Small intestine (tissue), 7 donors: Measurements from ENCODE around the gene TSBP1. TPM values are rescaled to one million over a fixed set of nuclear protein-coding genes. Genes with fewer than 3 reads are reported as not detected.

ENCODE experiments used
- DNase-seq, 2 donors: peaks; one replicate each; pipeline versions ENCODE4 v3.0.0 to v3.0.0-alpha.2; 2013
- FAIRE-seq: peaks from 2 replicates; lab custom pipeline; 2012; peaks lifted over from hg19 to GRCh38; lab: Jason Lieb, UNC
- H3K27ac ChIP-seq, 3 donors: one replicate each; pipeline ENCODE4 v1.5.1; 2013; ENCODE audit warnings: low read length in 2 of 3, mild to moderate bottlenecking in 2 of 3, control low read depth in 1 of 3, inconsistent platforms in 1 of 3, low read depth in 1 of 3, moderate library complexity in 1 of 3
- H3K27me3 ChIP-seq, 3 donors: one replicate each; pipeline ENCODE4 v1.6.1; 2013; ENCODE audit warnings: low read length in 3 of 3, inconsistent platforms in 1 of 3; ENCODE audit not compliant: control insufficient read depth in 3 of 3, insufficient read depth in 3 of 3
- H3K36me3 ChIP-seq, 3 donors: one replicate each; pipeline ENCODE4 v1.6.1; 2013; ENCODE audit warnings: low read length in 3 of 3, inconsistent platforms in 1 of 3, low read depth in 1 of 3, mild to moderate bottlenecking in 1 of 3, moderate library complexity in 1 of 3; ENCODE audit not compliant: control insufficient read depth in 3 of 3, insufficient read depth in 2 of 3
- H3K4me1 ChIP-seq, 3 donors: one replicate each; pipeline ENCODE4 v1.6.1; 2013; ENCODE audit warnings: low read length in 2 of 3, inconsistent platforms in 1 of 3, low read depth in 1 of 3, mild to moderate bottlenecking in 1 of 3, moderate library complexity in 1 of 3; ENCODE audit not compliant: control insufficient read depth in 3 of 3, insufficient read depth in 2 of 3
- H3K4me3 ChIP-seq, 3 donors: one replicate each; pipeline ENCODE4 v1.5.1; 2013; ENCODE audit warnings: low read length in 3 of 3, control low read depth in 1 of 3, inconsistent platforms in 1 of 3, low read depth in 1 of 3, mild to moderate bottlenecking in 1 of 3, moderate library complexity in 1 of 3
- H3K9me3 ChIP-seq, 2 donors: one replicate each; pipeline ENCODE4 v1.6.1; 2013; ENCODE audit warnings: low read depth in 1 of 2, low read length in 1 of 2; ENCODE audit not compliant: control insufficient read depth in 2 of 2, insufficient read depth in 1 of 2
- WGBS, 3 donors: extraction: QIAGEN DNeasy Blood & Tissue Kit; methylation state at CpG; one replicate each; pipeline ENCODE4 v1.1.7; 2013; 5-methylcytosine and 5-hydroxymethylcytosine counted together
- polyA plus RNA-seq, 4 donors: library from polyadenylated mRNA; stranded (reverse) in 3 of 4; unstranded in 1 of 4; fragments of 200-250 nt in 3 of 4; fragments of 120-200 nt in 1 of 4; gene quantifications; one replicate each; pipeline versions ENCODE4 v1.2.1 to v1.2.3, GENCODE V29; 2013
- donor health status: healthy with polysubstance abuse.
- donor health status: control.
- donor health status: control.
- donor health status: Bipolar disorder and iron deficiency.
- donor health status: healthy.

Gene TSBP1
- polyA plus RNA-seq, 4 donors: not detected

- H3K27ac ChIP-seq: peak overlapping the region in 2 of 3 donors; percentile 68 to 84
- H3K36me3 ChIP-seq: no peaks in the 10 kb centered on the region
- FAIRE-seq (no peak), DNase-seq (no peak)
- peaks cover 0 to 8% (median 0%) of the 10 kb centered on the region in 3 donors for H3K4me1 ChIP-seq
- no peaks in the 10 kb centered on the region for H3K9me3 ChIP-seq
- peaks cover 0 to 18% (median 0%) of the 10 kb centered on the region in 3 donors for H3K27me3 ChIP-seq
- 21 to 42% (median 24%) methylated on average over 12 of the region's 12 CpGs for WGBS, 3 donors
- H3K4me3 ChIP-seq: peak overlapping the region in 2 of 3 donors; percentile 21 to 42
These were observed 116.9 kb downstream of the TSBP1 start for GRCh38 chr6:32254761-32255198.

GRCh38 chr6:32252331-32253009, 119.2 kb downstream of the TSBP1 start:
- H3K9me3 ChIP-seq: peaks cover 0 to 8% of the 10 kb centered on the region in 2 donors
- peaks cover 0 to 18% (median 0%) of the 10 kb centered on the region in 3 donors for H3K27me3 ChIP-seq
- WGBS, 3 donors: 53 to 73% (median 57%) methylated on average over 2 of the region's 2 CpGs
- H3K36me3 ChIP-seq: no peaks in the 10 kb centered on the region
- no peak overlapping the region for H3K4me3 ChIP-seq
- H3K4me1 ChIP-seq: peaks cover 0 to 8% (median 0%) of the 10 kb centered on the region in 3 donors
- DNase-seq (no peak), FAIRE-seq (no peak)
- H3K27ac ChIP-seq: no peak overlapping the region

DNA sequence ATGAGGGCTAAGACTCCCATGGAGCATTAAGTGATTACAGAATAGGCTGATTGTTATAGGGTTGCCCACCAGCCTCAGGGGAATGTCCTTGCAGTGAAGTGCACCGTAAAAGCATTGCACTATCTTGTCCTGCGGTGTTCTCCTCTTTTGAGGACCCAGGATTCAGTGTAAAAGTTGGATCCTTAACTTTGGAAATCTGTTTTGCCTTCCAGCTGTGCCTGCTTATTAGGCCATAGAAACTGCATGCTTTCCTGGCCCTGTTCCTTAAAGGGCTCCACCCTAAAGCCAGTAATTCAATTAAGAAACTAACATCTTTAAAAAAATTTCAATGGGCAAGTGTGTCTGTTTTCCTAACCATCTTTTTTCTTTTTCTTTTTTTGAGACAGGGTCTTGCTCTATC, 122.4 kb downstream of the TSBP1 start:
- no peaks in the 10 kb centered on the region for H3K4me1 ChIP-seq
- no peak overlapping the region for H3K4me3 ChIP-seq
- FAIRE-seq: no peak
- no peaks in the 10 kb centered on the region for H3K36me3 ChIP-seq
- DNase-seq: no peak
- H3K9me3 ChIP-seq: peaks cover 0 to 8% of the 10 kb centered on the region in 2 donors
- H3K27me3 ChIP-seq: peaks cover 0 to 3% (median 0%) of the 10 kb centered on the region in 3 donors
- WGBS, 3 donors: 89 to 100% (median 92%) methylated on average over 2 of the region's 2 CpGs
- H3K27ac ChIP-seq: no peak overlapping the region

DNA sequence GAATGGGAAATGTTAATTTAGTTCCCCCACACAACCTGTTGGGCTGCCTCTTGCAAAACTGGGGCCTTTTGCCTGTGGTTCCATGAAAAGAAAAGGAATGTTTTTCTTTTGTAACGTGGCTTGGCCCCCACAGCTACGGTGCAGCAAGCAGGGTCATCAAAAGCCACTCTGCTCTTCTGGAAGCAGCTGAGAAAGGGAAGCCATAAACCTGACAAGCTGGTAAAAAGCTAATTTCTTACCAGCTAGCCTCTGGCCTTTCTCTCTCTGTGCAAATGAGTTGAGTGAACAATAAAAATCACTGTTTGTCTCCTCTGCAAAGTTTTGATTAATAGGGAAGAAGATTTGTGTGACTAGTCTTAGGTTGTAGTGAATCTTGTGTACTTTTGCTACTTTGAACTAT, 124.3 kb downstream of the TSBP1 start:
- no peak for FAIRE-seq
- no peak for DNase-seq
- Histone ChIP-seq H3K36me3 (no peaks in the 10 kb centered on the region), H3K4me1 (no peaks in the 10 kb centered on the region), H3K9me3 (peaks cover 0 to 8% of the 10 kb centered on the region in 2 donors), H3K4me3 (no peak overlapping the region), H3K27me3 (peaks cover 0 to 8% (median 0%) of the 10 kb centered on the region in 3 donors), H3K27ac (no peak overlapping the region)
- 62 to 66% (median 64%) methylated on average over 2 of the region's 2 CpGs for WGBS, 3 donors

DNA sequence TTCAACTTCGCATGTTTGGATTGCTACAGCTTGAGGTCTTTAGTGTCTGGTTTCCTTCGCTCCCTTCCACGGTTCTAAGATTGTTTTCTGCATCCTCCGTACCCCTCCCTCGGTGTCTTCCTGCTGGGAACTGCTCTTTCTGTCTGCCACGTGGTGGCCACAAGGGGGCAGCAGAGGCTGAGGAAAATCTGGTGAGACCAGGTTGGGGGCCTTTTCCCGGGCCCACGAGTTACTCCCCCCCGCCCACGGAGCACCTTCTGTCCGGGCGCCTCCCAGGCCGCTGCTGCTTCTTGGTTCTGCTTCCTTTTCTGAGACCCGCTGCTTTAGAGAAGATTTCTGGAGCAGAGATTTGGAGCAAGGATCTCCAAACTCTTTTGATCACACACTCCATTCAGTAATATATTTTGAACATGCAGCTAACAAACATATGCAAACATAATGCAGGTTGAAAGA, 126.7 kb downstream of the TSBP1 start:
- Histone ChIP-seq H3K27me3 (peaks cover 0 to 8% (median 0%) of the 10 kb centered on the region in 3 donors), H3K4me1 (no peaks in the 10 kb centered on the region), H3K9me3 (peaks cover 0 to 8% of the 10 kb centered on the region in 2 donors), H3K4me3 (no peak overlapping the region), H3K36me3 (no peaks in the 10 kb centered on the region), H3K27ac (peak overlapping the region in 1 of 3 donors; percentile 55)
- FAIRE-seq (no peak), DNase-seq (peak; percentile 61 to 82)
- 1 to 3% (median 1%) methylated on average over 14 of the region's 14 CpGs for WGBS, 3 donors

- H3K4me3 ChIP-seq: no peak overlapping the region
- peaks cover 0 to 3% of the 10 kb centered on the region in 2 donors for H3K9me3 ChIP-seq
- FAIRE-seq (no peak), DNase-seq (peak in 1 of 2 donors; percentile 15)
- H3K4me1 ChIP-seq: no peaks in the 10 kb centered on the region
- H3K27ac ChIP-seq: peak overlapping the region in 1 of 3 donors; percentile 47
- peaks cover 0 to 8% (median 0%) of the 10 kb centered on the region in 3 donors for H3K27me3 ChIP-seq
- 66 to 77% (median 74%) methylated on average over 4 of the region's 4 CpGs for WGBS, 3 donors
- no peaks in the 10 kb centered on the region for H3K36me3 ChIP-seq
These were observed 127.4 kb downstream of the TSBP1 start for GRCh38 chr6:32244270-32244669.

Other genes with a start within 250 kb of the TSBP1 start
- 10 to 100 TPM; 15.4 to 89.5 (median 45.8) TPM for gene ATF6B, start 243.7 kb downstream of the TSBP1 start, polyA plus RNA-seq
- 1 to 10 TPM; 4.6 to 9.7 (median 7.5) TPM for gene FKBPL, start 241.6 kb downstream of the TSBP1 start, polyA plus RNA-seq
- gene PRRT1, start 220.0 kb downstream of the TSBP1 start, polyA plus RNA-seq: 1 to 10 TPM in 3 of 4 donors, not detected in 1; 1.4 to 4.7 (median 4.6) TPM
- gene PPT2, start 217.8 kb downstream of the TSBP1 start, polyA plus RNA-seq: 10 to 100 TPM in 2 of 4 donors, 1 to 10 TPM in 2; 3.1 to 26.5 (median 10.3) TPM
- gene EGFL8, start 207.3 kb downstream of the TSBP1 start, polyA plus RNA-seq: 10 to 100 TPM in 3 of 4 donors, 1 to 10 TPM in 1; 7.8 to 21.9 (median 12.8) TPM
- 100 to 1,000 TPM in 1 of 4 donors, 10 to 100 TPM in 3; 41.9 to 112 (median 63.2) TPM for gene AGPAT1, start 195.8 kb downstream of the TSBP1 start, polyA plus RNA-seq
- gene RNF5, start 193.5 kb downstream of the TSBP1 start, polyA plus RNA-seq: 100 to 1,000 TPM; 106 to 232 (median 162) TPM
- gene AGER, start 187.7 kb downstream of the TSBP1 start, polyA plus RNA-seq: 10 to 100 TPM in 2 of 4 donors, 1 to 10 TPM in 2; 3.0 to 12.1 (median 9.2) TPM
- gene PBX2, start 181.7 kb downstream of the TSBP1 start, polyA plus RNA-seq: 100 to 1,000 TPM in 1 of 4 donors, 10 to 100 TPM in 3; 17.6 to 119 (median 29.9) TPM
- gene GPSM3, start 179.3 kb downstream of the TSBP1 start, polyA plus RNA-seq: 10 to 100 TPM in 3 of 4 donors, 1 to 10 TPM in 1; 6.0 to 31.3 (median 14.0) TPM
- gene NOTCH4, start 147.8 kb downstream of the TSBP1 start, polyA plus RNA-seq: 10 to 100 TPM in 1 of 4 donors, 1 to 10 TPM in 3; 1.1 to 15.2 (median 4.6) TPM
- gene BTNL2, start 35.3 kb upstream of the TSBP1 start, polyA plus RNA-seq: under 1 TPM in 2 of 4 donors, not detected in 2; 0.30 to 0.58 TPM
- gene HLA-DRA, start 68.0 kb upstream of the TSBP1 start, polyA plus RNA-seq: 100 to 1,000 TPM; 230 to 625 (median 404) TPM
- gene HLA-DRB5, start 158.4 kb upstream of the TSBP1 start, polyA plus RNA-seq: 10 to 100 TPM in 1 of 4 donors, 1 to 10 TPM in 1, not detected in 2; 8.8 to 20.7 TPM
- 100 to 1,000 TPM in 3 of 4 donors, 10 to 100 TPM in 1; 45.4 to 226 (median 188) TPM for gene HLA-DRB1, start 217.9 kb upstream of the TSBP1 start, polyA plus RNA-seq